CD4-positive, alpha-beta T cell (primary cell): ENCODE data around the gene DYNC1H1. TPM values are rescaled to one million over a fixed set of nuclear protein-coding genes. Genes with fewer than 3 reads are reported as not detected.

ENCODE experiments used
- ATAC-seq: fragments of 200-7000 bp; cut with Tn5 transposase; one replicate; pipeline ENCODE4 v1.10.0; 2022; ENCODE audit warnings: mild to moderate bottlenecking; ENCODE audit not compliant: poor library complexity
- CTCF ChIA-PET: fragments of 350-600 bp; sonication (Branson Sonifier 250); formaldehyde crosslinking; loops from one replicate; lab custom pipeline; 2021; ENCODE audit warnings: antibody characterized with exemption, inconsistent platforms; lab: Charles Lee
- POLR2A ChIA-PET: fragments of 350-600 bp; sonication (Branson Sonifier 250); formaldehyde crosslinking; loops from one replicate; lab custom pipeline; 2021; ENCODE audit warnings: antibody characterized with exemption, inconsistent platforms; lab: Charles Lee
- DNase-seq, 14 experiments: peaks; one replicate each; pipeline ENCODE4 v3.0.0-alpha.2; 2013 to 2020; ENCODE audit warnings: mixed read lengths in 2 of 14
- H3K27ac ChIP-seq, 2 donors: one replicate each; pipeline versions ENCODE4 v1.5.1 to v1.7.0; 2013; ENCODE audit warnings: low read length in 2 of 2, low read depth in 1 of 2, mild to moderate bottlenecking in 1 of 2
- H3K27me3 ChIP-seq, 2 experiments: 1 replicate in 1 of 2; 2 replicates in 1 of 2; pipeline versions ENCODE4 v1.6.1 to v1.7.0; 2013; ENCODE audit warnings: low read length in 2 of 2, control low read depth in 1 of 2, mild to moderate bottlenecking in 1 of 2, moderate library complexity in 1 of 2; ENCODE audit not compliant: insufficient read depth in 2 of 2, control insufficient read depth in 1 of 2
- H3K36me3 ChIP-seq: one replicate; pipeline ENCODE4 v1.6.1; 2013; ENCODE audit warnings: low read length, control low read depth; ENCODE audit not compliant: insufficient read depth
- H3K4me1 ChIP-seq: one replicate; pipeline ENCODE4 v1.6.1; 2013; ENCODE audit warnings: low read length, control low read depth; ENCODE audit not compliant: insufficient read depth
- H3K4me3 ChIP-seq: one replicate; pipeline ENCODE4 v1.5.1; 2013; ENCODE audit warnings: mild to moderate bottlenecking, low read length, moderate library complexity
- H3K9me3 ChIP-seq, 2 experiments: 1 replicate in 1 of 2; 2 replicates in 1 of 2; pipeline versions ENCODE4 v1.6.1 to v1.7.0; 2013; ENCODE audit warnings: low read length in 2 of 2, mild to moderate bottlenecking in 2 of 2, control low read depth in 1 of 2, moderate library complexity in 1 of 2; ENCODE audit not compliant: control insufficient read depth in 1 of 2, insufficient read depth in 1 of 2
- H3K27ac Mint-ChIP-seq: one replicate; pipeline ENCODE4 v1.8.0; 2020; ENCODE audit warnings: mixed read lengths
- H3K27me3 Mint-ChIP-seq: one replicate; pipeline ENCODE4 v1.8.0; 2021; ENCODE audit warnings: mixed read lengths
- H3K36me3 Mint-ChIP-seq: one replicate; pipeline ENCODE4 v1.8.0; 2021; ENCODE audit warnings: low read depth, mixed read lengths
- H3K4me1 Mint-ChIP-seq: one replicate; pipeline ENCODE4 v1.8.0; 2021; ENCODE audit warnings: low read depth, mixed read lengths
- H3K4me3 Mint-ChIP-seq: one replicate; pipeline ENCODE4 v1.8.0; 2020; ENCODE audit warnings: mild to moderate bottlenecking, mixed read lengths
- H3K9me3 Mint-ChIP-seq: one replicate; pipeline ENCODE4 v1.8.0; 2020; ENCODE audit warnings: mixed read lengths
- intact Hi-C, 2 experiments: fragments of 100-400 bp; cut with DNase I in 1 of 2; cut with micrococcal nuclease in 1 of 2; formaldehyde crosslinking; loops; one replicate each; pipeline versions ENCODE4 v1.15.1 to v1.9.0; 2023 to 2025; cut with DNase I, micrococcal nuclease
- total RNA-seq, 174 experiments: library from RNA in 2 of 174; stranded (reverse) in 2 of 174; gene quantifications; one replicate each; pipeline ENCODE4 v1.2.3 and lab custom pipeline; 2021 to 2026
- TF ChIP-seq, protein P1 (sequence below): fragments of 200-600 bp; IDR thresholded peaks from one replicate; pipeline ENCODE4 v1.8.0; 2022; ENCODE audit warnings: antibody characterized with exemption, mild to moderate bottlenecking

DYNC1H1 gene
- total RNA-seq, 2 experiments from 2014 or later, result 286 to 293 TPM

DNA sequence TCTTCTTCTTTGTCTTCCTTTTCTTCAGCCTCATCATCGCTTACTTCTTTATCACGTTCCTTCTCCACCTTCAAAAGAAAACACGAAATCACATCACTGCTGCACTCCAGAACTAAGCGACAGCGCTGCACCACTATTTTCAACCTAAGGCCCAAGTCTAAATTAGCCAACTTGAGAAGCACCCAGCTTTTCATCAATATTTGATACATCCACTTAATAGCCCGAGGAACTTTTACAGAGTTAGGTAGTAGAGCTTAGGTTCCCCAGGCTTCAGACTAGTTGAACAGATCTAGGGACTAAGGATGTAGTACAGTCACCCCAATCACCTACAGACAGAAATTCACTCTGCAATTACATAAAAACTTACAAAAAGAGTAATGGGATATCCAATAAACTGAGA, 120.6 kb downstream of the DYNC1H1 start:
- Histone ChIP-seq H3K4me1 (peaks cover 51% of the 10 kb centered on the region), H3K4me3 (peak overlapping the region; percentile 74), H3K27ac (peak overlapping the region; percentile 31 to 37), H3K36me3 (peaks cover 59% of the 10 kb centered on the region), H3K27me3 (no peaks in the 10 kb centered on the region), H3K9me3 (no peaks in the 10 kb centered on the region)
- Mint-ChIP-seq H3K4me3 (peak overlapping the region; percentile 98), H3K9me3 (no peaks in the 10 kb centered on the region), H3K4me1 (peaks cover 79% of the 10 kb centered on the region), H3K27ac (peak overlapping the region; percentile 91), H3K36me3 (peaks cover 69% of the 10 kb centered on the region), H3K27me3 (no peaks in the 10 kb centered on the region)
- DNase-seq (no peak), ATAC-seq (no peak)
- intact Hi-C loops, result loop anchor here (5.0 to 10.0 kb wide), 4 partner anchors 50 to 692 kb away; partner anchors contain the start of genes PPP2R5C (in 1 of the 2) and TRAF3 (in 1 of the 2)
- ChIA-PET POLR2A (interaction anchor here (0.6 to 1.1 kb wide), 3 partner anchors 22 to 232 kb away, joined by 3 read pairs; no protein-coding TSS in a partner anchor), CTCF (no interaction called here)
- TF ChIP-seq, protein P1, sequence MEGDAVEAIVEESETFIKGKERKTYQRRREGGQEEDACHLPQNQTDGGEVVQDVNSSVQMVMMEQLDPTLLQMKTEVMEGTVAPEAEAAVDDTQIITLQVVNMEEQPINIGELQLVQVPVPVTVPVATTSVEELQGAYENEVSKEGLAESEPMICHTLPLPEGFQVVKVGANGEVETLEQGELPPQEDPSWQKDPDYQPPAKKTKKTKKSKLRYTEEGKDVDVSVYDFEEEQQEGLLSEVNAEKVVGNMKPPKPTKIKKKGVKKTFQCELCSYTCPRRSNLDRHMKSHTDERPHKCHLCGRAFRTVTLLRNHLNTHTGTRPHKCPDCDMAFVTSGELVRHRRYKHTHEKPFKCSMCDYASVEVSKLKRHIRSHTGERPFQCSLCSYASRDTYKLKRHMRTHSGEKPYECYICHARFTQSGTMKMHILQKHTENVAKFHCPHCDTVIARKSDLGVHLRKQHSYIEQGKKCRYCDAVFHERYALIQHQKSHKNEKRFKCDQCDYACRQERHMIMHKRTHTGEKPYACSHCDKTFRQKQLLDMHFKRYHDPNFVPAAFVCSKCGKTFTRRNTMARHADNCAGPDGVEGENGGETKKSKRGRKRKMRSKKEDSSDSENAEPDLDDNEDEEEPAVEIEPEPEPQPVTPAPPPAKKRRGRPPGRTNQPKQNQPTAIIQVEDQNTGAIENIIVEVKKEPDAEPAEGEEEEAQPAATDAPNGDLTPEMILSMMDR, result no peak

DNA sequence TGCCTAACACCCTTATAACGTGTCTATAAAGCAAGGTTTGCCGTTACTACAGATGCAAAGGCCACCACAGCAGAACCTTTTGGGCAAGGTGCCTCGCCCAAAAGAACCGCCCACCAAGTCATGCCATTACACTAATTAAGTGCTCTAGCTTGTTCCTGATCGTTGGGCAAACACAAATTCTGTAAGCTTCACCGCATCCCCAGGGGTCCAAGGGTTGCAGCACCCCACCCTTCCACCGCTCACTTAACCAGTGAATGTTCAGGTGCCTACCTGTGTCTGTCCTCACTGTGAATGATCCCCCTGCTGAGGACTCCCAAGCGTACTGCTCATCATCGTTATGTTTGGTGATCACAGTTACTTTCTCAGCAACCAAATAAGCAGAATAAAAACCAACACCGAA, 121.1 kb downstream of the DYNC1H1 start:
- ChIA-PET POLR2A (interaction anchor here (0.6 to 1.4 kb wide), 6 partner anchors 8 to 579 kb away, joined by 3 to 5 read pairs (median 3); no protein-coding TSS in a partner anchor), CTCF (no interaction called here)
- TF ChIP-seq, protein P1, result no peak
- peak overlapping the region; percentile 91 for H3K27ac Mint-ChIP-seq
- Histone ChIP-seq H3K27ac (peak overlapping the region; percentile 37 to 98), H3K4me1 (peaks cover 51% of the 10 kb centered on the region), H3K36me3 (peaks cover 54% of the 10 kb centered on the region), H3K9me3 (no peaks in the 10 kb centered on the region), H3K4me3 (peak overlapping the region; percentile 74), H3K27me3 (no peaks in the 10 kb centered on the region)
- peaks cover 76% of the 10 kb centered on the region for H3K4me1 Mint-ChIP-seq
- DNase-seq (peak in 2 of 14 experiments; percentile 5 to 16), ATAC-seq (no peak)
- peak overlapping the region; percentile 98 for H3K4me3 Mint-ChIP-seq
- H3K27me3 Mint-ChIP-seq, result no peaks in the 10 kb centered on the region
- intact Hi-C loops, result loop anchor here (5.0 to 10.0 kb wide), 4 partner anchors 51 to 692 kb away; partner anchors contain the start of genes PPP2R5C (in 1 of the 2) and TRAF3 (in 1 of the 2)
- no peaks in the 10 kb centered on the region for H3K9me3 Mint-ChIP-seq
- H3K36me3 Mint-ChIP-seq, result peaks cover 64% of the 10 kb centered on the region

DNA sequence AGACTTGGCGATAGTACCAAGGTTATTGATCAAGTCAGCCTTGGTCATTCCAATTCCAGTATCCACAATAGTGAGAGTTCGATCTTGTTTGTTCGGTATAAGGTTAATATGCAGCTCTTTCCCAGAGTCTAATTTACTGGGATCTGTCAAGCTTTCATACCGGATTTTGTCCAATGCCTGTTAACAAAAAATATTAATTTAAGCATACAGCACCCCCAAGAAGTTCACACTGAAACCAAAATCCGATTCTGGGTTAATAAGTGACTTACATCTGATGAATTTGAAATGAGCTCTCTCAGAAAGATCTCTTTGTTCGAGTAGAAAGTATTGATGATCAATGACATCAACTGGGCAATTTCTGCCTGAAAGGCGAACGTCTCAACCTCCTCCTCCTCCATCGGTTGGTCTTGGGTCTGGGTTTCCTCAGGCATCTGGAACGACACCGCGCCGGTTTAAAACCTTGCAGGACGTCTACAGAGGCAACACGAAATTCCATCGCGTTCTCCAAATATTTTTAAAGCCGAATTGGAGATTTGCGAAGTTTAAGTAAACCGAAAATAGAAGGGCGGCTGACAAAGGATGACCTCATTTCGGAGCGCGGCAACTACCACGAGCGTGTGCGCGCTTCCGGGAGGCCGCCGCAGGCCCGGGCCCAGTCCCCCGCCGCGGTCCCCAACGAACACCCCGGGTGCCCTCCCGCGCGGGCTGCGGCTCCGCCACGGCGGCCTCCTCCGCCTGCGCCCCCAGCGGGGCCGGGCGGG, 121.8 kb downstream of the DYNC1H1 start:
- peak; percentile 45 to 91 (median 64) for DNase-seq
- intact Hi-C loops, result loop anchor here (2.0 to 10.0 kb wide), 9 partner anchors 51 to 691 kb away; partner anchors contain the start of genes DYNC1H1 (in 2 of the 2), MOK (in 1 of the 2), PPP2R5C (in 1 of the 2) and TRAF3 (in 1 of the 2)

More for the DNA sequence above, 121.8 kb downstream of the DYNC1H1 start:
- peak; percentile 59 for ATAC-seq
- Histone ChIP-seq H3K27ac (peak overlapping the region; percentile 95 to 98), H3K36me3 (peaks cover 47% of the 10 kb centered on the region), H3K4me3 (peak overlapping the region; percentile 74), H3K4me1 (peaks cover 51% of the 10 kb centered on the region), H3K27me3 (no peaks in the 10 kb centered on the region), H3K9me3 (no peaks in the 10 kb centered on the region)
- Mint-ChIP-seq H3K36me3 (peaks cover 57% of the 10 kb centered on the region), H3K4me1 (peaks cover 75% of the 10 kb centered on the region), H3K9me3 (no peaks in the 10 kb centered on the region), H3K4me3 (peak overlapping the region; percentile 98), H3K27me3 (no peaks in the 10 kb centered on the region), H3K27ac (peak overlapping the region; percentile 91)
- ChIA-PET CTCF (interaction anchor here (1.3 kb wide), 1 partner anchor 10 kb away, joined by 5 read pairs; no protein-coding TSS in a partner anchor), POLR2A (interaction anchor here (0.6 to 2.3 kb wide), 7 partner anchors 9 to 578 kb away, joined by 3 to 12 read pairs (median 3); partner anchors contain the start of gene WDR20)
- TF ChIP-seq, protein P1, result no peak
